H1 (cell line): ENCODE measurements around the gene DOK3. TPM values are rescaled to one million over a fixed set of nuclear protein-coding genes. Genes with fewer than 3 reads are reported as not detected.

Source experiments
- NANOG ChIP-seq: IDR thresholded peaks from 2 replicates; pipeline ENCODE4 v1.6.1; 2011; ENCODE audit warnings: low read length, low read depth, mild to moderate bottlenecking, inconsistent platforms; ENCODE audit not compliant: insufficient read depth, poor library complexity, severe bottlenecking
- RXRA ChIP-seq: IDR thresholded peaks from 2 replicates; pipeline ENCODE4 v1.6.1; 2011; ENCODE audit warnings: low read depth, mild to moderate bottlenecking, low read length, moderate library complexity; ENCODE audit not compliant: insufficient read depth
- polyA plus RNA-seq, 7 experiments: library from polyadenylated mRNA; depleted of rRNA in 3 of 7; stranded (reverse) in 5 of 7; unstranded in 2 of 7; fragments of >200 nt in 5 of 7; fragments of 200-250 nt in 2 of 7; gene quantifications; 1 replicate in 5 of 7; 2 replicates in 1 of 7; 4 replicates in 1 of 7; pipeline versions ENCODE4 v1.2.1 to v1.2.3, GENCODE V29; 2011 to 2013; ENCODE audit warnings: missing spikeins in 2 of 7, mixed read lengths in 2 of 7
- total RNA-seq: library from RNA; stranded (reverse); fragmentation: NEBNext Ultra II Directional; extraction: Animal tissue kit (Norgen Biotek cat#: 25700); gene quantifications from 2 replicates; pipeline ENCODE4 v1.2.1, GENCODE V29; 2021

Gene DOK3
- total and polyA plus RNA-seq, 2 of the 8 experiments (the other 6 are each of a cell fraction or from before 2014, with no cell fraction given) = 4.2 to 6.4 TPM

- TF ChIP-seq NANOG (no peak), RXRA (no peak)
These were observed 6.1 kb downstream of the DOK3 start (continued) for GRCh38 chr5:177503351-177504085.
